ENCODE results near the gene SGTA.

The SGTA gene

DNA sequence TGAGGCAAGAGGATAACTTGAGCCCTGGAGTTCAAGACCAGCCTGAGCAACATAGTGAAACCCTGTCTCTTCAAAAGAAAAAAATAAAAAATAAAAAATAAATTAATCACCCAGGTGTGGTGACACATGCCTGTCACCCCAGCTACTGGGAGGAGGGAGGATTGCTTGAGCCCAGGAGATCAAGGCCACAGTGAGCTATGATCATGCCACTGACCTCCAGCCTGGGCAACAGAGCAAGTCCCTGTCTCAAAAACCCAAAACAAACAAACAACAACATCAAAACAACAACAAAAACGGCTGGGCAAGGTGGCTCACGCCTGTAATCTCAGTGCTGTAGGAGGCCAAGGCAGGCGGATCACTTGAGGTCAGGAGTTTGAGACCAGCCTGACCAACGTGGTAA lies 39.0 kb downstream of the SGTA start:
- no peak for DNase-seq

DNA sequence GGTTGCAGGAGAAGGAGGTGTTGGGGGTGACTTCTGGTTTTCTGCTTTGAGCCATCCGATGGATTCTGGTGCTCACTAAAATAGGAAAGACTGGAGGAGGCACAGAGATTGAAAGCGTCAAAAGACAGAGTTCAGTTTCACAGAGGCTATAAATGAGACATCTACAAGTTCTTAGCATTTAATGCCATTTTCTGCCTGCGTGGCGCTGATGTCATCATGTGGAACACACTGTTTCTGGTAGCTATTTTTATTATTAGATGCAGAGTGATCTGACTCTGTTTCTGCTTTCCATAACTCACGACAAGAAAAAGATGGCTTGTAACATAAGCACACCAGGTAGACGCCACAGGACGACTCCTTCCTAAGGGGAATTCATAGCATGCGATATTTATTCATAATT lies 40.0 kb downstream of the SGTA start:
- DNase-seq, result no peak

- DNase-seq, result no peak
Measured at GRCh38 chr19:2740314-2740656, 42.8 kb downstream of the SGTA start.

- peak; percentile 99 for DNase-seq
Measured at GRCh38 chr19:2739602-2740313, 43.3 kb downstream of the SGTA start, which contains the start of gene SLC39A3. SLC39A3 (minus strand) TSS chr19:2740017; CDS start chr19:2737257, 2,760 bp downstream.

GRCh38 chr19:2736550-2737190 lies 46.4 kb downstream of the SGTA start:
- DNase-seq, result no peak

DNA sequence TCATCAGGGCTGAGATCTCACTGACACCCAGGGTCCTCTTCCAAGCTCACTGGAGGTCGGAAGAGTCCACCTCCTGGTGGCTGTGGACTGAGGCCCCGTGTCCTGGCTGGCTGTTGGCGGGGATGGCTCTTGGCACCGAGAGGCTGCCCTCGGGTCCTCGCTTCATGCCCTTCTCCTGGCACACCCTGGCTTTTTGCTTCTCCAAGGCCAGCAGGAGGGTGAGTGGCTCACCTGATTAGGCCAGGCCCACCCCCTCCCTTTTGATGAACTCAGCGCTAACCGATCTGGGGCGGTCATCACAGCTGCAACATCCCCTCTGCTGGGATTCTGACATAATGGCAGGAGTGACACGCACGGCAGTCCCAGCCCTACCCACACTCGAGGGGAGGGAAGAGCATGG lies 47.7 kb downstream of the SGTA start:
- DNase-seq, result no peak

GRCh38 chr19:2734589-2735288 lies 48.3 kb downstream of the SGTA start:
- DNase-seq, result no peak

- no peak for DNase-seq
Measured at GRCh38 chr19:2733930-2734588, 49.0 kb downstream of the SGTA start.

DNA sequence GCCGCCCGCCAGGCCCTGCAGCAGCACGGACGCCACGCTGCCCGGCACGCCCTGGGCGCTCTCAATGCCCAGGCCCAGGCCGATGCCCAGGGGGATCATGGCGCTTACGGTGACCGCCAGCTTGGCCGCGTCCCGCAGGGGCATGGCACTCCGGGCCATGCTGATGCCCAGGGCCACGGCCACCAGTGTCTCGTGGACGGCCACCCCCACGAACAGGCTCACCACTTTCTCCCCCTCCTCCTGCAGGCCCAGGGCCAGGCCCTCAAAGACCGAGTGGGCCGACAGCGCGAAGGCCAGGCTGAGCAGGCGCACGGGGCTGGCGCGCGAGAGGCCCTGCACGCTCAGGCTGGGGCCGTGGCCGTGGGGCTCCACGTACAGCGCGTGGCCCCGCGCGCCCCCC lies 50.2 kb downstream of the SGTA start:
- DNase-seq, result no peak

GRCh38 chr19:2732157-2732725 lies 50.8 kb downstream of the SGTA start:
- DNase-seq, result no peak

GRCh38 chr19:2731181-2731995 lies 51.7 kb downstream of the SGTA start:
- no peak for DNase-seq

GRCh38 chr19:2729943-2730818 lies 52.9 kb downstream of the SGTA start:
- no peak for DNase-seq

DNA sequence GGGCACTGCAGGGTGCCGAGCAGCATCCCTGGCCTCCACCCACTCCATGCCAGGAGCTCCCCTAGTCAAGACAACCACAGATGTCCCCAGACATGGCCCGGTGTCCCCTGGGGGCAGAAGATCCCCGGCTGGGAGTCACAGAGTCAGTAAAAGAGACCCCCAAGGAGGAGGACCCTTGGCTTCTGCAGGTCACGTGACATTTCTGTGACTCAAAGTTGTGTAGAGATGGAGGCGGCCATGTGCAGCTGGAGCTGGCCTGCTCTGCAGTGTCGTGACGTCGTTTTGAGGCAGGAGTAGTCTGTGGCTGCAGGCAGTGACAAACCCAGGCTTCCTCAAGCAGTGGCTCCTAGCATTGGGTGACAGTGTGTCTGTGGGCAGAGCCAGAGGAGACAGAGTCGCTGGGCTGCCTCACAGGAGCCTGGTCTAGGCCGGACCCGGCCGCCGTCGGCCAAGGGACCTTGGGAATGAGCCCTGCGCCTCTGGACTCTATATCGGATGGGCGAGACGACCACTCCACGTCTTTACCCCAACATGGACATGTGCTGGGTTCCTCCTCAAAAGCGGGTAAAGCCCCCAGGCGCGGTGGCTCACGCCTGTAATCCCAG lies 54.2 kb downstream of the SGTA start:
- DNase-seq, result no peak

- DNase-seq, result no peak
Measured at GRCh38 chr19:2727640-2727944, 55.5 kb downstream of the SGTA start.

DNA sequence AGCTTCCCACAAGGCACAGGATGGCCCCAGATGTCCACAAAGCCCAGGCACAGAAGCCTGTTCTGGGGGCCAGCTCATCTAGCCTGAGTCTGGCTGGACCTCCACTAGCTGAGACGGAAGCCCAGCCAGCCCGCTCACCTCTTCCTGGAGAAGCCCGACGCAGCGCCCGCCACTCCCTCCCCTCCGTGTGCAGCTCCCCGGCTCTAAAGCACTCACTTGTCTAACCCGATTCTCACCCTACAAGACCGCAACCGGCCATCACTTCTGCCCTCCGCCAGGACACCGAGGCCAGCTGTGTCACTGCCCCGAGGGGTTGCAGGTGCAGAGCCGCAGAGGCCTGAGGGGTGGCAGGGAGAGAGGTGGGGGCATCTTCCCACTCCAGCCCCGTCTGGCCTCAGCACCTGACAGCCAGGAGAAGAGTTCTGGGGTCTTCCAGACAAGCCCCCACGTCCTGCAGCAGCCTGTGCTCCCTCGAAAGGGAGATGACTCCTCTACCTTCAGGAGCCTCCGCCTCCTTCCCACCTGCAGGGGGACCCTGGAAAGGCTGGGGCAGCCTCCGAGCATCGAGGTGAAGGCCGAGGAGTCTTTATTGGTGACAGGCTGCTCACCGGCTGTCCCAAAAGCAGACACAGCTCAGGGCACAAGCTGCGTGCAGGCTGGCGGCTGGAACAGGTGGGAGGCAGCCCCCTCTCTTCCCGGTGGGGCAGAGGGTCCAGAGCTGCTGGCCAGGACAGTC lies 56.0 kb downstream of the SGTA start:
- DNase-seq, result no peak

DNA sequence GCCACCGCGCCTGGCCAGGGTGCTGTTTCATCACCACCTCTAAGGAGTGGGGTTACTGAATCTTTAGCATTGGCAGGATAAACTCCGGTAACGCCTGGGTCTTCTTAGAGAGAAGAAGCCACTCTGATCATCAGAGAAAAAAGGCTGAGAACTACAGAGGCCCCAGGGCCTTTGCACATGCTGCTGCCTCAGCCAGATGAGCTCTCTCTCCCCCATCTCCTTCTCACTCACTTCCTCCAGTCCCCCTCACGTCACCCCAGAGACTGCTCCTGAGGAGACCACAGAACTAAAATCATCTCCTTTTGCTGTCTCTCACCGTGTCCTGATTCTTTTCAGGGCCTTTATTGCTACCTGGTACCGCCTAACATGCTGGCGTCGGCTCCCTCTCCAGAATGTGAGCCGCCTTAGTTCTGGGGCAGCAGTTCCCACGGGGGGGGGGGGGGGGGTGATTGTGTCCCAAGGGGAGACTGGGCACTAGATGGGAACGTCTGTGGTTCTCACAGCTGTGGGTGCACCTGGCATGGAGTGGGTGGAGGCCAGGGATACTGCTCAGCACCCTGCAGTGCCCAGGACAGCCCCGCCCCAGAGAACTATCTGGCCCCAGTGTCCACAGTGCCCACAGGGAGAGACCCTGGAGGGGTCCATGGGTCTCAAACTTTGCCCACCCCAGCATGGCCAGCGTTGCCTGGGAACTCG lies 56.8 kb downstream of the SGTA start:
- no peak for DNase-seq

DNA sequence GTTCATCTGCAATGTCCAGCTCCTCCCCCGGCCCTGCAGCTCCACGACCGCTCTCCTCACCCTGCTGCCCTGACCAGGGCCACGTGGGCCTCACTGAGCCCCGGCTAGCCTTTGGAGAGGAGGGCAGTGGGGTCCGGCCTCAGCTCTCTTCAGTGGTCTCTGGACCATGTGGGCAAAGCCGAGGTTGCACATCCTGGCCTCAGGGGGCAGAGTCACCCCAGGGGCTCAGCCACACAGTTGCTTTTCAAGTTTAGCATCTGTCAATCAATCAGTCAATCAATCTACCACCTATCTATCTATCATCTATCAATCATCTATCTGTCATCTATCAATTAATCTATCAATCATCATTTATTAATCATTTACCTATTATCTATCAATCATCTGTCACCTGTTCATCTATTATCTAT lies 58.9 kb downstream of the SGTA start:
- DNase-seq, result no peak

DNA sequence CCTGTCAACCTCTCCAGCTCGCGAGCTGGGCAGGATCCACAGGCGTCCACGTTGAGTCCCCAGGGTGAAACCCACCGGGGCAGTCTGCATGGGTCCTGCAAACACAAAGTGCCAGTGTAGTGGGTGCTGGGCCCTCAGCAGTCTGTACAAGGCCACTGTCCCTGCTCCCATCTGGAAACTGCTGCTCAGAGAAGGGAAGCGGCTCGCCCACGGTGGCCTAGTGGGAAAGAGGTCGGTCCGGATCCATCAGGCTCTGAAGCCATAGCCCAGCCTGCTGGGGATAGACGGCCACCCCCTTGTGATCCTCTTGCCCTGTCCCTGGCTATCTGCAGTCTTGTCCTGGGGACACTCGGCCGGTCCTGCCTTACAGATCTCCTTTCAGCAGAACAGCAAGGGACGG lies 59.3 kb downstream of the SGTA start:
- no peak for DNase-seq

DNA sequence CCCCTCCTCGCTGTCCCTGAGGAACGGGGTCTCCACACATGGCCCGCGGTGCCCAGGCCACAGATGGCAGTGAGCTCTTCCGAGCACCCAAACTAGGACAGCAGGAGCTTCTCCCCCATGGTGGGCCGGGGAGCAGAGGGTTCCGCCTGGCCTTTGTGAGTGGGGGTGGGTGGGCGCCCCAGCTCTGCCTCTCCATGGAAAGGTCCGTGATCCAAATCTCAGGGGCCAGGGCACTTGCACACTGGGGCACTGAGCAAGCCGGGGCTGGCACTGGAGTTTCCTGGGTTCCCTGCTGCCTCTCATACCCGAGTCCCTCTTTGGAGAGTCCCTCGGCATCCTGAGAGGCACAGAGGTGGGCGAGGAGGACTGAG lies 59.7 kb downstream of the SGTA start:
- no peak for DNase-seq

Data from right forelimb (tissue), 1 donor.